Caco-2 (cell line): ENCODE data around the gene TENM3. TPM values are rescaled to one million over a fixed set of nuclear protein-coding genes. Genes with fewer than 3 reads are reported as not detected.

ENCODE experiments used
- BruUV-seq: library from RNA; stranded (reverse); fragments of 400-500 nt; replicated peaks from 2 replicates; lab custom pipeline; 2021; lab: Mats Ljungman, UMichigan
- CTCF ChIA-PET: fragments of 300-600 bp; sonication (Branson Sonifier 250); formaldehyde crosslinking; loops from one replicate; lab custom pipeline; 2022; ENCODE audit warnings: antibody characterized with exemption; lab: Charles Lee
- POLR2A ChIA-PET: fragments of 300-600 bp; sonication (Branson Sonifier 250); formaldehyde crosslinking; loops from one replicate; lab custom pipeline; 2022; ENCODE audit warnings: antibody characterized with exemption; lab: Charles Lee
- DNase-seq, 2 experiments: peaks; one replicate each; pipeline versions ENCODE4 v3.0.0 to v3.0.0-alpha.2; 2020 to 2022
- H3K27me3 ChIP-seq: replicated peaks from 2 replicates; pipeline ENCODE4 v1.6.0; 2011; ENCODE audit warnings: low read length; ENCODE audit not compliant: control insufficient read depth, insufficient read depth
- H3K36me3 ChIP-seq: 2 replicates; pipeline ENCODE4 v1.5.1; 2011; ENCODE audit warnings: low read length; ENCODE audit not compliant: control insufficient read depth, insufficient read depth
- H3K4me1 ChIP-seq: fragments of 250-450 bp; sonication (Bioruptor Pico); 2 replicates; pipeline ENCODE4 v1.5.1; 2020; ENCODE audit warnings: mild to moderate bottlenecking
- H3K4me3 ChIP-seq: 2 replicates; pipeline ENCODE4 v1.5.1; 2011; ENCODE audit warnings: low read depth, mild to moderate bottlenecking, control low read depth, low read length
- H3K9me3 ChIP-seq: fragments of 250-450 bp; sonication (Bioruptor Pico); 2 replicates; pipeline ENCODE4 v1.5.1; 2020; ENCODE audit warnings: mild to moderate bottlenecking, moderate library complexity
- H3K27ac Mint-ChIP-seq: one replicate; pipeline ENCODE4 v1.8.0; 2022; ENCODE audit warnings: mixed read lengths; ENCODE audit not compliant: unreplicated experiment
- H3K27me3 Mint-ChIP-seq: one replicate; pipeline ENCODE4 v1.8.0; 2022; ENCODE audit warnings: mixed read lengths; ENCODE audit not compliant: insufficient read depth, unreplicated experiment
- H3K36me3 Mint-ChIP-seq: one replicate; pipeline ENCODE4 v1.8.0; 2022; ENCODE audit warnings: mild to moderate bottlenecking, mixed read lengths; ENCODE audit not compliant: insufficient read depth, unreplicated experiment
- H3K4me1 Mint-ChIP-seq: one replicate; pipeline ENCODE4 v1.8.0; 2022; ENCODE audit warnings: low read depth, mixed read lengths; ENCODE audit not compliant: unreplicated experiment
- H3K4me3 Mint-ChIP-seq: one replicate; pipeline ENCODE4 v1.8.0; 2022; ENCODE audit warnings: mild to moderate bottlenecking, moderate library complexity, mixed read lengths; ENCODE audit not compliant: unreplicated experiment
- H3K9me3 Mint-ChIP-seq: one replicate; pipeline ENCODE4 v1.8.0; 2022; ENCODE audit warnings: mixed read lengths; ENCODE audit not compliant: unreplicated experiment
- CTCF ChIP-seq, 2 experiments: fragments of 200-600 bp in 1 of 2; IDR thresholded peaks; 1 replicate in 1 of 2; 2 replicates in 1 of 2; pipeline versions ENCODE4 v1.5.1 to v1.8.0; 2011 to 2022; ENCODE audit warnings: antibody characterized with exemption in 1 of 2, control low read depth in 1 of 2, inconsistent platforms in 1 of 2, low read depth in 1 of 2, low read length in 1 of 2, mild to moderate bottlenecking in 1 of 2, moderate library complexity in 1 of 2; ENCODE audit not compliant: insufficient read depth in 1 of 2, severe bottlenecking in 1 of 2, unreplicated experiment in 1 of 2
- intact Hi-C: fragments of 100-400 bp; cut with micrococcal nuclease; formaldehyde crosslinking; loops from one replicate; pipeline ENCODE4 v1.10.0; 2022; ENCODE audit not compliant: unreplicated experiment
- total RNA-seq: library from RNA; stranded (reverse); gene quantifications from 2 replicates; pipeline ENCODE4 v1.2.3, GENCODE V29; 2022

The TENM3 gene
- total RNA-seq, 1 experiment from 2014 or later = 94.7 TPM

- H3K4me3 Mint-ChIP-seq = no peak overlapping the region
- intact Hi-C loops = no loop called here
- H3K9me3 Mint-ChIP-seq = no peaks in the 10 kb centered on the region
- Histone ChIP-seq H3K36me3 (no peaks in the 10 kb centered on the region), H3K4me3 (no peak overlapping the region), H3K4me1 (peaks cover 26% of the 10 kb centered on the region), H3K27me3 (no peaks in the 10 kb centered on the region), H3K9me3 (no peaks in the 10 kb centered on the region)
- no peak overlapping the region for H3K27ac Mint-ChIP-seq
- CTCF ChIA-PET = no interaction called here
- POLR2A ChIA-PET = no interaction called here
- DNase-seq = no peak
- H3K27me3 Mint-ChIP-seq = no peaks in the 10 kb centered on the region
- peaks cover 24% of the 10 kb centered on the region for H3K4me1 Mint-ChIP-seq
- no peak for TF ChIP-seq CTCF (IDR thresholded peaks at IDR 0.05; ENCODE audit: insufficient read depth in 1 of 2, low read depth in 1 of 2, low read length in 1 of 2, severe bottlenecking in 1 of 2, unreplicated experiment in 1 of 2)
- H3K36me3 Mint-ChIP-seq = peaks cover 30% of the 10 kb centered on the region
- no TSS peak for BruUV-seq
Observed at GRCh38 chr4:182350041-182350440, 106.8 kb downstream of the TENM3 start.

- no peak overlapping the region for H3K4me3 Mint-ChIP-seq
Observed at GRCh38 chr4:182351485-182351884, 108.3 kb downstream of the TENM3 start.

GRCh38 chr4:182354106-182354505 is 110.9 kb downstream of the TENM3 start:
- Mint-ChIP-seq H3K36me3 (peaks cover 23% of the 10 kb centered on the region), H3K4me3 (no peak overlapping the region), H3K27me3 (no peaks in the 10 kb centered on the region), H3K27ac (no peak overlapping the region), H3K9me3 (peaks cover 11% of the 10 kb centered on the region), H3K4me1 (peaks cover under 1% of the 10 kb centered on the region)
- H3K4me3 ChIP-seq = no peak overlapping the region
- intact Hi-C loops = no loop called here
- H3K4me1 ChIP-seq = 0 out of 2 replicates have a peak, but pooled peaks cover under 1% of the 10 kb centered on the region
- no peaks in the 10 kb centered on the region for H3K9me3 ChIP-seq
- DNase-seq = no peak
- ChIA-PET CTCF (no interaction called here), POLR2A (no interaction called here)
- BruUV-seq = no TSS peak
- H3K27me3 ChIP-seq = no peaks in the 10 kb centered on the region
- no peaks in the 10 kb centered on the region for H3K36me3 ChIP-seq
- no peak for TF ChIP-seq CTCF (IDR thresholded peaks at IDR 0.05; ENCODE audit: insufficient read depth in 1 of 2, low read depth in 1 of 2, low read length in 1 of 2, severe bottlenecking in 1 of 2, unreplicated experiment in 1 of 2)

More at GRCh38 chr4:182351485-182351884, 108.3 kb downstream of the TENM3 start:
- BruUV-seq = no TSS peak
- no peak for DNase-seq
- no peaks in the 10 kb centered on the region for H3K9me3 ChIP-seq
- H3K4me1 ChIP-seq = peaks cover 12% of the 10 kb centered on the region
- H3K9me3 Mint-ChIP-seq = peaks cover 8% of the 10 kb centered on the region
- ChIA-PET POLR2A (no interaction called here), CTCF (no interaction called here)
- H3K36me3 ChIP-seq = no peaks in the 10 kb centered on the region
- no peaks in the 10 kb centered on the region for H3K27me3 Mint-ChIP-seq
- intact Hi-C loops = no loop called here
- H3K4me1 Mint-ChIP-seq = peaks cover 13% of the 10 kb centered on the region
- peaks cover 36% of the 10 kb centered on the region for H3K36me3 Mint-ChIP-seq
- no peak overlapping the region for H3K4me3 ChIP-seq
- no peaks in the 10 kb centered on the region for H3K27me3 ChIP-seq
- H3K27ac Mint-ChIP-seq = no peak overlapping the region
- TF ChIP-seq CTCF (IDR thresholded peaks at IDR 0.05; ENCODE audit: insufficient read depth in 1 of 2, low read depth in 1 of 2, low read length in 1 of 2, severe bottlenecking in 1 of 2, unreplicated experiment in 1 of 2) = no peak
